Measurements from ENCODE around the gene VAMP5. TPM values are rescaled to one million over a fixed set of nuclear protein-coding genes. Genes with fewer than 3 reads are reported as not detected.
"Not testable (repeated sequence)": the region's sequence is repeated elsewhere in the genome, so short reads cannot be mapped to it uniquely, and the experiment has no call there.

VAMP5 gene
- total and polyA plus RNA-seq, 9 of the 15 experiments (the other 6 are each of a cell fraction or from before 2014, with no cell fraction given): 0.54 to 1.9 (median 1.5) TPM; not detected in 2

DNA sequence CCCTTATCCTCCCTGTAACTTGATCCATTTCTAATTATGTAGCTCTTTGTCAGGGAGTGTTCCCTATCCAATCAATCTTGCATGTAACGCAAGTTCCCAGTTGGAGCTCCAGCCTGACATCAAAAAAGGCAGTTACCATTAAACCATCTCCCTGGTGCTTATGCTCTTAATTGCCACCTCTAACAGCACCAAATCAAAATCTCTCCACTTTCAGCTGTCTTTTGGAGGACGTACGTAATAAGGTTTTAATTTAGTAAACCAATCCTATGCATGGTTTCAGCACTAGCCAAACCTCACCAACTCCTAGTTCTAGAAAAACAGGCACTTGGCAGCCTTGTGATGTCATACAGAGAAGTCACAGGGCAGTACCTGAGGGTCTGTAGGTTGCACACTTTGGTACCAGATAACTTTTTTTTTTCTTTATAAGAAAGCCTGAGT, 40.0 kb upstream of the VAMP5 start:
- H3K4me3 ChIP-seq; H3K27ac ChIP-seq (ENCODE audit: extremely low read depth, low read depth, low read length); H3K4me2 ChIP-seq (ENCODE audit: insufficient read depth, low read length); ATAC-seq; H2AFZ ChIP-seq (ENCODE audit: low read depth, low read length); DNase-seq (ENCODE audit: extremely low read depth in 1 of 4, low spot score in 3 of 4); intact Hi-C loops (cut with micrococcal nuclease); H3K9me3 ChIP-seq (replicated peaks; ENCODE audit: control insufficient read depth, insufficient read depth, low read depth, low read length); CTCF ChIA-PET (ENCODE audit: low intra/inter-chr PET ratio); in situ Hi-C loops (cut with MboI); H3K9ac ChIP-seq (ENCODE audit: insufficient read depth in 1 of 2, low read depth in 2 of 2, low read length in 2 of 2); H3K9me1 ChIP-seq (ENCODE audit: control insufficient read depth, insufficient read depth, low read length); H3K27me3 ChIP-seq (ENCODE audit: control insufficient read depth in 2 of 2, insufficient read depth in 2 of 2, low read length in 2 of 2); BruUV-seq (replicated peaks); FAIRE-seq: not testable (repeated sequence)
- TF ChIP-seq SUPT5H (IDR thresholded peaks at IDR 0.05) (0 out of 2 replicates have a peak, but pooled peaks have one; percentile 24), BCLAF1 (IDR thresholded peaks at IDR 0.05; ENCODE audit: borderline replicate concordance in 1 of 2, control insufficient read depth in 1 of 2, low read depth in 2 of 2, low read length in 1 of 2) (0 out of 4 replicates have a peak, but pooled peaks of 1 of the 2 experiments have one; percentile 0), ZBTB26 (CRISPR knock-in tag; IDR thresholded peaks at IDR 0.05) (peak; percentile 9; the same call in 1 of the 2 replicates), POLR2A (conservative IDR thresholded peaks at IDR 0.05) (peak; percentile 50), POLR2AphosphoS5 (IDR thresholded peaks at IDR 0.05; ENCODE audit: control insufficient read depth, insufficient read depth, low read depth, low read length) (0 out of 2 replicates have a peak, but pooled peaks have one; percentile 29), RBFOX2 (IDR thresholded peaks at IDR 0.05; ENCODE audit: low read depth, low read length) (peak; percentile 54), POLR2AphosphoS2 (IDR thresholded peaks at IDR 0.05; ENCODE audit: low read length) (0 out of 2 replicates have a peak, but pooled peaks have one; percentile 64)
- 85% methylated on average over 3 of the region's 3 CpGs for whole genome bisulfite sequencing (ENCODE audit: insufficient coverage, low coverage, missing lambda C conversion rate)
- Histone ChIP-seq H3K36me3 (ENCODE audit: control insufficient read depth, insufficient read depth, low read length) (peaks cover 71% of the 10 kb centered on the region), H4K20me1 (replicated peaks; ENCODE audit: control insufficient read depth, insufficient read depth, low read length) (peaks cover 42% of the 10 kb centered on the region), H3K4me1 (replicated peaks in 1 of 2; ENCODE audit: control insufficient read depth in 2 of 2, insufficient read depth in 2 of 2, low read length in 2 of 2) (peaks cover 0 to 22% of the 10 kb centered on the region in 2 experiments; a peak in 3 of 5 replicates), H3K79me2 (ENCODE audit: control insufficient read depth, insufficient read depth, low read length) (peaks cover 42% of the 10 kb centered on the region)
- POLR2A ChIA-PET: interaction anchor here (1.0 to 24.3 kb wide), 10 partner anchors 9 to 126 kb away, joined by 4 to 1576 read pairs (median 8); partner anchors contain the start of genes CAPG, GGCX, RNF181 and SH2D6

Measured in K562 (cell line).